ENCODE data around the gene DLEU7. TPM values are rescaled to one million over a fixed set of nuclear protein-coding genes. Genes with fewer than 3 reads are reported as not detected.

DLEU7 gene
- total RNA-seq, 4 donors from 2014 or later, result 0.33 to 1.7 (median 0.66) TPM; not detected in 1

DNA sequence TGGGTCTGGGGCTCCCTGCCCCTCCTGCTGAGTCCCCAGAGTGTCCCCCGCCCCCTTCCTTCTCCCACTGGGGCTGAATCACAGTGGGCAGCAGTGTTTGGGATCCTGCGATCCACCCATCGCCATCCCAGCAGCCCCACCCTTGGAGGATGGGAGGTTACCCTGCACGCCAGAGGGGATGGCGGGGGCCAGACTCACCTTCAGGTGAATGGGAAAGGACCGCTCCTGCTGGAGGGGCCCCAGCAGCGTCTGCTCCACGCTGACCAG is 569 bp downstream of the DLEU7 start:
- TF ChIP-seq, protein P1, sequence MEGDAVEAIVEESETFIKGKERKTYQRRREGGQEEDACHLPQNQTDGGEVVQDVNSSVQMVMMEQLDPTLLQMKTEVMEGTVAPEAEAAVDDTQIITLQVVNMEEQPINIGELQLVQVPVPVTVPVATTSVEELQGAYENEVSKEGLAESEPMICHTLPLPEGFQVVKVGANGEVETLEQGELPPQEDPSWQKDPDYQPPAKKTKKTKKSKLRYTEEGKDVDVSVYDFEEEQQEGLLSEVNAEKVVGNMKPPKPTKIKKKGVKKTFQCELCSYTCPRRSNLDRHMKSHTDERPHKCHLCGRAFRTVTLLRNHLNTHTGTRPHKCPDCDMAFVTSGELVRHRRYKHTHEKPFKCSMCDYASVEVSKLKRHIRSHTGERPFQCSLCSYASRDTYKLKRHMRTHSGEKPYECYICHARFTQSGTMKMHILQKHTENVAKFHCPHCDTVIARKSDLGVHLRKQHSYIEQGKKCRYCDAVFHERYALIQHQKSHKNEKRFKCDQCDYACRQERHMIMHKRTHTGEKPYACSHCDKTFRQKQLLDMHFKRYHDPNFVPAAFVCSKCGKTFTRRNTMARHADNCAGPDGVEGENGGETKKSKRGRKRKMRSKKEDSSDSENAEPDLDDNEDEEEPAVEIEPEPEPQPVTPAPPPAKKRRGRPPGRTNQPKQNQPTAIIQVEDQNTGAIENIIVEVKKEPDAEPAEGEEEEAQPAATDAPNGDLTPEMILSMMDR (IDR thresholded peaks at IDR 0.05; ENCODE audit: low read depth), result no peak

- TF ChIP-seq, protein P1 (IDR thresholded peaks at IDR 0.05; ENCODE audit: low read depth), result no peak
These were observed 1.1 kb downstream of the DLEU7 start for GRCh38 chr13:50842251-50842989.

DNA sequence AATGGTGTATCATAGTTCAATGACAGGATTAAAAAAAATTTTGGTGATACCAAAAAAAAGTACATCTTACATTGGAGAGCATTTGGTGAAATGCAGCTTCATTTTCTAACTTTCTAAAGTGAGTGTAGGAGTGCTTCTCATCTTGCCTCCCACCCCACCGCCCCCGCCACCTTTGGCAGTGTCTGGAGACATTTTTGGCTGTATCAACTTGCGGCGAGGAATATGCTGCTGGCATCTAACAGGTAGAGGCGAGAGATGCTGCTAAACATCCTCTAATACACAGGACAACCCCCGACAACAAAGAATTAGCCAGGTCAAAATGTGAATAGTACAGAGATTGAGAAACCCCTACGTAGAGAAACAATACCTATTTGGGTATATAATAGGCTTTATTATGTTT is 1.7 kb downstream of the DLEU7 start:
- TF ChIP-seq, protein P1 (IDR thresholded peaks at IDR 0.05; ENCODE audit: low read depth), result no peak

- TF ChIP-seq, protein P1 (IDR thresholded peaks at IDR 0.05; ENCODE audit: low read depth), result no peak
These were observed 3.2 kb downstream of the DLEU7 start for GRCh38 chr13:50840284-50840683.

DNA sequence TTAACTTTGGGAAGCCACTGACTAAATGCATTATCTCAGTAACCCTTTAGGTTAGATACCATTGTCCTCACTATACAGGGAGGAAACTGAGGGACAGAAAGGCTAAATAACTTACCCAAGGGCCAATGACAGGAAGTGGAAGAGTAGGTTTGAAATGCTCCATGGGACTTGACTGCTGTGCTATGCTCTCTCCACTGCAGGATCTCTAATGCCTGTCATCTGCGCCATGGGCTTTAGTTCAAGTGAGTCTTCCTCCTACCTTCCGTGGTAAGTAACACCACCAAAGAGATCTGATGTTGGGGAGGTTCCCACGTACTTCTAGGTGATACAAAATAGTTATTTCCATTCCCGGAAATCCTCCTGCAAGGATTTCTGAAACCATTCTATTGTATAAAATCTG is 3.7 kb downstream of the DLEU7 start:
- TF ChIP-seq, protein P1 (IDR thresholded peaks at IDR 0.05; ENCODE audit: low read depth), result no peak

DNA sequence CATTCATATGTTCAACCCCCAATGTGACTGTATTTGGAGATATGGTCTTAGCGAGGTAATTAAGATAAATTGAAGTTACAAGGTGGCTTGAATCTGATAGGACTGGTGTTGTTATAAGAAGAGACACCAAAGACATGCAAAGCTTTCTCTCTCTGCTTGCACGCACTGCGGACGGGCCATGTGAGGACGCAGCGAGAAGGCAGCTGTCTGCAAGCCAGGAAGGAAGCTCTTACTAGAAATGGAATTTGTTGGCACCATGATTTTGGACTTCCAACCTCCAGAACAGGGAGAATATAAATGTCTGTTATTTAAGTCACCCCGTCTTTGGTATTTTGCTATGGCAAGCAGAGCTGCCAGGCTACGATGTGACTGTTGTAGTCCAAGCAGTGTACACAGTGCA is 4.8 kb downstream of the DLEU7 start:
- TF ChIP-seq, protein P1 (IDR thresholded peaks at IDR 0.05; ENCODE audit: low read depth), result no peak

DNA sequence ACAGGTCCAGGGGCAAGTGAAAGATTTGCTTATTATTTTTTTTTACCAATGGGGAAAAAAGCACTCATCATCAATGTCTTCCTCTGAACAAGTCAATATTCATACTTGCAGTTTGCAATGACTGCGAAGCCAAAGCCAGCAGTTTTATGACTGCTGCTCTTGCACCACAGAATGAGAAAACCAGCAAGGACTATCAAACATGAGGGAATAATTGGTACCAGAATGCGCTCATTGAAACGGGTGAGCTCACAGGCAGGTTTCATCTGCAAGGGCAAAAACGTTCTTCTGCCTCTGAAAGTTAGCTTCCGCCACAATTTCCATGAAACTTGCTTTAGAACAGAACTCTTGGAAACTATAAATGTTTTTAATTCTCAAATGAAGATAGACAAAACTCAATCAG is 5.5 kb downstream of the DLEU7 start:
- TF ChIP-seq, protein P1 (IDR thresholded peaks at IDR 0.05; ENCODE audit: low read depth), result no peak

All from subcutaneous adipose tissue (tissue), 4 donors.